ENCODE results near the gene IGF2BP1.

IGF2BP1 gene

GRCh38 chr17:49104511-49105074 lies 107.4 kb downstream of the IGF2BP1 start:
- FAIRE-seq, result no peak

Data from colon (tissue), 2 donors.